Effector CD4-positive, alpha-beta T cell (primary cell): ENCODE data around the gene HNF1A.

Experiments
- DNase-seq: peaks from one replicate; pipeline ENCODE4 v3.0.0-alpha.2; 2020

HNF1A gene

GRCh38 chr12:120959111-120959878 is 19.0 kb upstream of the HNF1A start:
- no peak for DNase-seq

GRCh38 chr12:120960657-120961056 is 17.7 kb upstream of the HNF1A start:
- no peak for DNase-seq

- no peak for DNase-seq
Observed at GRCh38 chr12:120961604-120962531, 16.5 kb upstream of the HNF1A start.

- no peak for DNase-seq
Observed at GRCh38 chr12:120962532-120963020, 15.8 kb upstream of the HNF1A start.

- no peak for DNase-seq
Observed at GRCh38 chr12:120964298-120964697, 14.0 kb upstream of the HNF1A start.

- DNase-seq, result no peak
Observed at GRCh38 chr12:120965534-120966091, 12.7 kb upstream of the HNF1A start.

- no peak for DNase-seq
Observed at GRCh38 chr12:120970310-120970709, 8.0 kb upstream of the HNF1A start.

- DNase-seq, result no peak
Observed at GRCh38 chr12:120971299-120972180, 6.8 kb upstream of the HNF1A start.

GRCh38 chr12:120972870-120973543 is 5.3 kb upstream of the HNF1A start:
- no peak for DNase-seq

GRCh38 chr12:120977531-120978295 is 630 bp upstream of the HNF1A start:
- DNase-seq, result no peak

GRCh38 chr12:120979220-120979861 is 998 bp downstream of the HNF1A start:
- DNase-seq, result no peak

GRCh38 chr12:120979862-120980696 is 1.7 kb downstream of the HNF1A start:
- DNase-seq, result no peak

- DNase-seq, result no peak
Observed at GRCh38 chr12:120980800-120981368, 2.5 kb downstream of the HNF1A start.

- no peak for DNase-seq
Observed at GRCh38 chr12:120981407-120981941, 3.1 kb downstream of the HNF1A start.

GRCh38 chr12:120982659-120983058 is 4.3 kb downstream of the HNF1A start:
- DNase-seq, result no peak

GRCh38 chr12:120983759-120984158 is 5.4 kb downstream of the HNF1A start:
- no peak for DNase-seq

GRCh38 chr12:120984351-120984898 is 6.1 kb downstream of the HNF1A start:
- no peak for DNase-seq

- no peak for DNase-seq
Observed at GRCh38 chr12:120988234-120988633, 9.9 kb downstream of the HNF1A start.
